ENCODE data around the gene INA.

The INA gene

GRCh38 chr10:103334567-103334966 lies 57.6 kb downstream of the INA start:
- no peak for DNase-seq (ENCODE audit: low read depth)
- H3K4me3 ChIP-seq (ENCODE audit: control insufficient read depth, low read depth, low read length) = no peak overlapping the region
- TF ChIP-seq, protein P1, sequence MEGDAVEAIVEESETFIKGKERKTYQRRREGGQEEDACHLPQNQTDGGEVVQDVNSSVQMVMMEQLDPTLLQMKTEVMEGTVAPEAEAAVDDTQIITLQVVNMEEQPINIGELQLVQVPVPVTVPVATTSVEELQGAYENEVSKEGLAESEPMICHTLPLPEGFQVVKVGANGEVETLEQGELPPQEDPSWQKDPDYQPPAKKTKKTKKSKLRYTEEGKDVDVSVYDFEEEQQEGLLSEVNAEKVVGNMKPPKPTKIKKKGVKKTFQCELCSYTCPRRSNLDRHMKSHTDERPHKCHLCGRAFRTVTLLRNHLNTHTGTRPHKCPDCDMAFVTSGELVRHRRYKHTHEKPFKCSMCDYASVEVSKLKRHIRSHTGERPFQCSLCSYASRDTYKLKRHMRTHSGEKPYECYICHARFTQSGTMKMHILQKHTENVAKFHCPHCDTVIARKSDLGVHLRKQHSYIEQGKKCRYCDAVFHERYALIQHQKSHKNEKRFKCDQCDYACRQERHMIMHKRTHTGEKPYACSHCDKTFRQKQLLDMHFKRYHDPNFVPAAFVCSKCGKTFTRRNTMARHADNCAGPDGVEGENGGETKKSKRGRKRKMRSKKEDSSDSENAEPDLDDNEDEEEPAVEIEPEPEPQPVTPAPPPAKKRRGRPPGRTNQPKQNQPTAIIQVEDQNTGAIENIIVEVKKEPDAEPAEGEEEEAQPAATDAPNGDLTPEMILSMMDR (IDR thresholded peaks at IDR 0.05; ENCODE audit: control insufficient read depth, insufficient read depth, low read depth, low read length, missing control alignments) = no peak

DNA sequence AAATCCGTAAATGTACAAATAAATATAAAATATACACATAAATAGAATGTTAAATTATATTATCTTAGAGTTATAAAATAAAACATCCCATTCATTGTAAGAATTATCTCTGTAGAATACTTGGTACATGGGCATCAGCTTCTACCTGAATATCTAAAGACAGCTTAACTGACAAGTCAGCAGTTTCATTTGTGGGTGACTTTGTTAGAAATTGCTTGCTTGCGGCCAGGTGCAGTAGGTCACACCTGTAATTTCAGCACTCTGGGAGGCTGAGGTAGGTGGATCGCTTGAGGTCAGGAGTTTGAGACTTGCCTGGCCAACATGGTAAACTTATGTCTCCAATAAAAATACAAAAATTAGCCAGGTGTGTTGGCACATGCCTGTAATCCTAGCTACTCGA lies 59.4 kb downstream of the INA start:
- TF ChIP-seq, protein P1 (IDR thresholded peaks at IDR 0.05; ENCODE audit: control insufficient read depth, insufficient read depth, low read depth, low read length, missing control alignments) = no peak

More for the DNA sequence above, 59.4 kb downstream of the INA start:
- no peak overlapping the region for H3K4me3 ChIP-seq (ENCODE audit: control insufficient read depth, low read depth, low read length)
- no peak for DNase-seq (ENCODE audit: low read depth)

Data from AG09309 (cell line).